RCC 7860 (cell line): ENCODE data around the gene RAB11FIP4.

ENCODE experiments used
- DNase-seq: peaks from one replicate; pipeline ENCODE4 v3.0.0-alpha.2; 2015; ENCODE audit warnings: low spot score
- FAIRE-seq: peaks from 2 replicates; lab custom pipeline; 2012; peaks lifted over from hg19 to GRCh38; lab: Jason Lieb, UNC

Gene RAB11FIP4

GRCh38 chr17:31561469-31562375 is 170.2 kb downstream of the RAB11FIP4 start:
- peak; percentile 8 for DNase-seq

DNA sequence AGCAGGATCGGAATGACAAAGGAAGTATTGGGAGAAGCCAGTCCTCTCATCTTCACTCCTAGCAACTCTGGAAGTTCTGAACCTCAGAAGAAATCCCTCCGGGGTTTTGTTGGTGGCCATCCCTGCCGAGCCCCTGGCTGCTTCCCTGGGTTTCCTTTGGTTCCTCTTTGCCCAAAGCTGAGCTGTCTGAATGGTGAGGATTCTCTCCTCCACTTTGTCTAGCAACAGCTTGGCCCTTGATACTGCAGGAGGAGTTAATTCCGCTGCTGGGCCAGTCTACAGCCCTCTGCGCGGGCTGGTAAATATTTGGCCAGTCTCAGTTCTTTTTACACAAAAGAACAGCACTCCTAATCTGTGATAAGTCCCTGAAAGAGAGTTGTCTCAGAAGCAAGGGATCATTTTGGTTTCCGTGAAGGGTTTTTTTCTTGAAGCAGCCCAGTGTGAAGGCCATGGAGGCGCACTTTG is 170.9 kb downstream of the RAB11FIP4 start:
- FAIRE-seq = no peak

More at GRCh38 chr17:31561469-31562375, 170.2 kb downstream of the RAB11FIP4 start:
- FAIRE-seq = no peak

GRCh38 chr17:31564291-31564690 is 172.8 kb downstream of the RAB11FIP4 start:
- FAIRE-seq = no peak
- no peak for DNase-seq

More for the DNA sequence above, 170.9 kb downstream of the RAB11FIP4 start:
- no peak for DNase-seq

- no peak for FAIRE-seq
- DNase-seq = peak; percentile 80
Observed at GRCh38 chr17:31564883-31565301, 173.4 kb downstream of the RAB11FIP4 start.

DNA sequence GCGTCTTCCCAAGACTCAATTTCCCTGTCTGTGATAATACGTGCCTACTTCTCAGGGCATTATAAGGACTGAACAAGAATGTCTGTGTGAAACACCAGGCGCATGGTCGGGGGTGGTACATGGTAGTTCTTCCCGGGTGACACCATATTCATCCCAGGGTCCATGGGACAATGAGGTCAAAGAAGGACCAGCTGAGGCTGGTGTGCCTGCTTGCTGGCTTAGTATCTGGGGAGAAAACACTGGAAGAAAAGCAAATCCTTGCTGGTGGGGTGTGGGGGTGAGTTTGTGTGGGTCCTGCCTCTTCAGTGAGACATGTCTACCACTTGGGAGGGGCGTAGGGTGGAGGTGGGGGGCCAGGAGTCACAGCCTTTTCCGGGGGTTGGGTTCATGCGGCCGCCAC is 174.2 kb downstream of the RAB11FIP4 start:
- FAIRE-seq = no peak
- DNase-seq = no peak

- FAIRE-seq = no peak
- DNase-seq = no peak
Observed at GRCh38 chr17:31566247-31566991, 174.9 kb downstream of the RAB11FIP4 start.

DNA sequence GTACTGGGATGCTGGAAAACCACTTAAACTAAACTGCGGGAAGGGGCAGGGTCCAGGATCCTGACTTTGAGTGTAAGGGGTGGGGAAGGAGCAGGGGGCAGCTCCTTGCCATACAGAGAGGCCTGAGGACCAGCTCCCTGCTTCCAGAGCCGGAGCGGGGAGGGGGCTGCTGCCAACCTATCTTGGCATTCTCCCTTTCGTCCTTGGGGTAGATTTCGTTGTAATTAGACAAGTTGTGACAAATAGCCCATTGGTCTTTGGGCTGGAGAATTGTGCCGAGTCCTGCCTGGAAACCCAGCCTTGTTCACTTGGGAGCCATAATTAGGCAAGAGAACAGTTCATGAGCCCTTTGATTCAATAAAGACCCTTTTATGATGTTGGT is 175.5 kb downstream of the RAB11FIP4 start:
- DNase-seq (no peak), FAIRE-seq (no peak)

DNA sequence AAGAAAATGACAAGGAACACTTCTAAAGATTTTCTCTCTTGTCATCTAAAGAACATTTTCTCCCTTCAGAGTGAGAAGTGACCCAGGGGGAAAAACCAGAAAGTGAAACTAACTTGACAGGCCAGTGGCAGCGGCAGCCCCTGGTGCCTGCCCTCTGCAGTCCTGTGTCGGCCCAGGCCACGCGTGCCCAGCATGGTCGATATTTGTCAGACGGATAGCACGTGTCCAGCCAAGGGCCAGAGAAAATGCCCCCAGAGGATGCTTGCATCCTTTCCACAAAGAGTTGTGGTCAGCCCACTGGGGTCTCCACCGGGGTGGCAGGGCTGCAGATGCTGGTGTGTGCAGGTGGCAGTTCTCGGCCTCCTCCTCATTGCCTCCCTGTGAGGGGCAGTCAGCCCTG is 176.6 kb downstream of the RAB11FIP4 start:
- DNase-seq = no peak
- FAIRE-seq = no peak

DNA sequence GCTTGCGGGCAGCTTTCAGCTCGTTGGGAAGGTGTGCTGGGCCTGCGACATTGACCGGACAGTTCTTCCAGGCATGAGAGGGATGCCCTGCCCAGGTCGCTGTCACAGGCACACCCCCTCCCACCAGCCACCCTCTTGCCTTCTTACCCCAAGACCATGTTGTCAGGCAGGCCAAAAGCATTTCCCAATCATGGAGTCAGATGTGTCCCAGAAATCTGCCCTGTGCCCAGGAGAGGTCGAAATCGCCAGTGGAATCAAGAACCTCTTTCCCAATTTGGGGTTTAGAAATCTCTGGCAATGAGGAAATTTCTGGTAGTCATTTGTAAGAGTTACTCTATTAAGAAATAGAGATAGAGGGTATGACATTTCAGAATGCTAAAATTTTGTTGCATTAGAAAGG is 177.1 kb downstream of the RAB11FIP4 start:
- FAIRE-seq (no peak), DNase-seq (no peak)

- no peak for FAIRE-seq
- DNase-seq = no peak
Observed at GRCh38 chr17:31570231-31570630, 178.8 kb downstream of the RAB11FIP4 start.

- DNase-seq (peak; percentile 43), FAIRE-seq (no peak)
Observed at GRCh38 chr17:31570951-31571892, 179.7 kb downstream of the RAB11FIP4 start.

GRCh38 chr17:31572341-31572740 is 180.9 kb downstream of the RAB11FIP4 start:
- DNase-seq (no peak), FAIRE-seq (no peak)

DNA sequence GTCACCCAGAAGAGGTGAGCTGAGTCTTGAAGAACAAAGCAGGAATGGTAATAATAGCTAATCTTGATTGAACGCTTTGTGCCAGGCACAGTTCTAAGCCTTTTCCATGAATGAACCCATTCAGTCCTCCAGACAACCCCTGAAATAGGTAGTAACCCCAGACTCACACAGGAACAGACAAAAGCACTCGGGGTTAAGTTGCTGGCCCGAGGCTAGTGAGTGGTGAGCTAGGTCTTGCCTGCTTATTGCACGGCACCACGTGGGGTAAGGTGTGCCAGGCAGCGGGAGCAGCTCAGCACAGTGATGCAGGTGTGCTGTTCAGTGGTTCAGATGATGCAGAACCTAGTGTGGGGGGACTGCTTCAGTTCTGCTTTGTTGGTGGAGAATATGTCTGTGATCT is 181.6 kb downstream of the RAB11FIP4 start:
- DNase-seq (no peak), FAIRE-seq (no peak)

GRCh38 chr17:31573861-31574260 is 182.4 kb downstream of the RAB11FIP4 start:
- no peak for FAIRE-seq
- DNase-seq = no peak

DNA sequence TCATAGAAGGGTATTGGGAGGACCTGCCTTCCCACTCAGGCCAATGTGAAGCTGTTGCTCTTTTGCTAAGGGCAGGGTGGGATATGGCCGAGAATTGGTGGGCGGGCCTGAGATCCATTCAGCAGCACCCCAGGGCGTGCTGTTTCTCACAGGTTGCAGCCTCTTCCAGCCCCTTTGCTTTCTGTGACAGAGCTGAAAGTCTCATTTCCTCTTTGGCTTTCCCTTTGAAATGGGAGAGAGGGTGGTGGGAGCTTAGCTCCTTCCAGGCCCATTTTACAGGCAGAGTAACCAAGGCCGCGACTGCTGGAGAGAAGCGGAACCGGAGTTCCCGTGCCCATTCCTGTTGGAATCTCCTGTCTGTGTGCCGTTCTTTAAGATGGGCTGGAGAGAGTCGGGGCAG is 183.0 kb downstream of the RAB11FIP4 start:
- DNase-seq (no peak), FAIRE-seq (no peak)

DNA sequence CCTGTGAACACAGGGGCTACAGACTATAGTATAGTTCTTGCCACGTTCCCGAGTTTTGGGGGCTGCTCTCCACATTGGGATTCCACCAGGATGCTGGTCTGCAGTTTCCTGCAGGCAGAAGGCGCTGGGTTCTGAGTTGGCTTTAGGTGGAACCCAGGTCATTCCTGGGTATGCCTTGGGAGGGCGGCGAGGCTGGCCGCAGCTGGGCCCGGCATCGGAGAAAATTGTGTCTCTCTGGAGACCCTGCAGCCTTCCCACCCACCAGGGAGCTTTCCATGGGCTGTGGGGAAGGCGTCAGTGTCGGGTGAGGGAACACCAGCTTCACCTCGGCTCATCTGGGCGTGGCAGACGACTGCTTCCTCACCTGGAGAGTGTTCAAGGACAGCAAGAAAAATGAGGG is 183.6 kb downstream of the RAB11FIP4 start:
- DNase-seq = no peak
- FAIRE-seq = no peak

- FAIRE-seq (no peak), DNase-seq (no peak)
Observed at GRCh38 chr17:31579265-31579664, 187.8 kb downstream of the RAB11FIP4 start.

GRCh38 chr17:31580316-31580705 is 188.8 kb downstream of the RAB11FIP4 start:
- DNase-seq = no peak
- no peak for FAIRE-seq

- DNase-seq = peak; percentile 94
- FAIRE-seq = peak; percentile 91
Observed at GRCh38 chr17:31580706-31581490, 189.4 kb downstream of the RAB11FIP4 start.

GRCh38 chr17:31581491-31581890 is 190.0 kb downstream of the RAB11FIP4 start:
- FAIRE-seq (no peak), DNase-seq (peak; percentile 61)
